GM12891 (cell line): Measurements from ENCODE around the gene PARD3.

Experiments
- DNase-seq: peaks from one replicate; pipeline ENCODE4 v3.0.0; 2011; ENCODE audit warnings: low spot score; ENCODE audit not compliant: insufficient read length
- FAIRE-seq: peaks from 2 replicates; lab custom pipeline; 2011; peaks lifted over from hg19 to GRCh38; lab: Jason Lieb, UNC
- PAX5 ChIP-seq: IDR thresholded peaks from 2 replicates; pipeline ENCODE4 v1.6.1; 2011; ENCODE audit warnings: low read length, moderate library complexity, mild to moderate bottlenecking; ENCODE audit not compliant: insufficient read depth, severe bottlenecking
- POLR2A ChIP-seq: IDR thresholded peaks from 2 replicates; pipeline ENCODE4 v1.6.1; 2011; ENCODE audit warnings: low read depth, low read length, control low read depth
- POLR2AphosphoS5 ChIP-seq: IDR thresholded peaks from 2 replicates; pipeline ENCODE4 v1.6.1; 2011; ENCODE audit warnings: low read depth, low read length, control low read depth
- POU2F2 ChIP-seq: IDR thresholded peaks from 2 replicates; pipeline ENCODE4 v1.6.1; 2011; ENCODE audit warnings: low read depth, mild to moderate bottlenecking, control low read depth, low read length, moderate library complexity
- SPI1 ChIP-seq: IDR thresholded peaks from 2 replicates; pipeline ENCODE4 v1.6.1; 2011; ENCODE audit warnings: low read depth, low read length, control low read depth
- TAF1 ChIP-seq: IDR thresholded peaks from 2 replicates; pipeline ENCODE4 v1.6.1; 2011; ENCODE audit warnings: low read depth, low read length, control low read depth

The PARD3 gene

GRCh38 chr10:34565934-34566333 is 249.2 kb downstream of the PARD3 start:
- peak; percentile 48 for FAIRE-seq
- no peak for DNase-seq
- TF ChIP-seq POLR2A (no peak), PAX5 (no peak), POU2F2 (no peak), POLR2AphosphoS5 (no peak), TAF1 (no peak), SPI1 (no peak)

- FAIRE-seq (no peak), DNase-seq (no peak)
Observed at GRCh38 chr10:34558093-34558583, 257.0 kb downstream of the PARD3 start.

GRCh38 chr10:34557173-34557572 is 257.9 kb downstream of the PARD3 start:
- FAIRE-seq (no peak), DNase-seq (no peak)
- no peak for TF ChIP-seq PAX5
- TF ChIP-seq POU2F2 = no peak
- TF ChIP-seq POLR2AphosphoS5 = no peak
- no peak for TF ChIP-seq SPI1
- no peak for TF ChIP-seq POLR2A
- TF ChIP-seq TAF1 = no peak

More at GRCh38 chr10:34558093-34558583, 257.0 kb downstream of the PARD3 start:
- no peak for TF ChIP-seq PAX5
- no peak for TF ChIP-seq POU2F2
- TF ChIP-seq POLR2A = no peak
- TF ChIP-seq SPI1 = no peak
- no peak for TF ChIP-seq TAF1
- no peak for TF ChIP-seq POLR2AphosphoS5

GRCh38 chr10:34555653-34556052 is 259.4 kb downstream of the PARD3 start:
- DNase-seq = no peak
- TF ChIP-seq POLR2AphosphoS5 (no peak), POLR2A (no peak), SPI1 (no peak), PAX5 (no peak), TAF1 (no peak), POU2F2 (no peak)
- no peak for FAIRE-seq

- FAIRE-seq (no peak), DNase-seq (no peak)
- TF ChIP-seq POLR2AphosphoS5 = no peak
- no peak for TF ChIP-seq POU2F2
- TF ChIP-seq PAX5 = no peak
- TF ChIP-seq TAF1 = no peak
- no peak for TF ChIP-seq SPI1
- TF ChIP-seq POLR2A = no peak
Observed at GRCh38 chr10:34553747-34554146, 261.3 kb downstream of the PARD3 start.

- DNase-seq (no peak), FAIRE-seq (no peak)
- TF ChIP-seq POLR2AphosphoS5 (no peak), TAF1 (no peak), PAX5 (no peak), POLR2A (no peak), SPI1 (no peak), POU2F2 (no peak)
Observed at GRCh38 chr10:34551295-34551694, 263.8 kb downstream of the PARD3 start.

GRCh38 chr10:34549953-34550352 is 265.1 kb downstream of the PARD3 start:
- TF ChIP-seq POLR2AphosphoS5 = no peak
- TF ChIP-seq POLR2A = no peak
- TF ChIP-seq TAF1 = no peak
- no peak for TF ChIP-seq SPI1
- no peak for TF ChIP-seq PAX5
- no peak for TF ChIP-seq POU2F2
- DNase-seq (no peak), FAIRE-seq (no peak)

GRCh38 chr10:34549001-34549400 is 266.1 kb downstream of the PARD3 start:
- TF ChIP-seq POU2F2 = no peak
- no peak for TF ChIP-seq POLR2A
- no peak for TF ChIP-seq SPI1
- TF ChIP-seq PAX5 = no peak
- no peak for TF ChIP-seq TAF1
- TF ChIP-seq POLR2AphosphoS5 = no peak
- no peak for DNase-seq
- FAIRE-seq = no peak

- TF ChIP-seq POLR2AphosphoS5 = no peak
- no peak for TF ChIP-seq TAF1
- TF ChIP-seq PAX5 = no peak
- no peak for TF ChIP-seq POLR2A
- no peak for FAIRE-seq
- DNase-seq = no peak
Observed at GRCh38 chr10:34548466-34548865, 266.6 kb downstream of the PARD3 start.

GRCh38 chr10:34547695-34548094 is 267.4 kb downstream of the PARD3 start:
- no peak for DNase-seq
- TF ChIP-seq POLR2AphosphoS5 (no peak), SPI1 (no peak), POU2F2 (no peak), TAF1 (no peak), POLR2A (no peak), PAX5 (no peak)
- FAIRE-seq = no peak
